HEK293 (cell line): ENCODE data around the gene SLC39A10.

Source experiments
- CTCF ChIP-seq: fragments of 450-650 bp; formaldehyde crosslinking; IDR thresholded peaks from 2 replicates; pipeline ENCODE4 v1.5.1; 2016; ENCODE audit warnings: missing biosample characterization, missing genetic modification characterization
- KLF1 ChIP-seq: fragments of 450-650 bp; formaldehyde crosslinking; IDR thresholded peaks from 2 replicates; pipeline ENCODE4 v1.5.1; 2016; ENCODE audit warnings: missing biosample characterization, missing genetic modification characterization
- ZBTB6 ChIP-seq: fragments of 450-650 bp; formaldehyde crosslinking; IDR thresholded peaks from 2 replicates; pipeline ENCODE4 v1.5.1; 2017; ENCODE audit warnings: missing biosample characterization, missing genetic modification characterization
- ZNF133 ChIP-seq: fragments of 450-650 bp; formaldehyde crosslinking; IDR thresholded peaks from 2 replicates; pipeline ENCODE4 v1.5.1; 2016; ENCODE audit warnings: missing biosample characterization, missing genetic modification characterization
- ZNF138 ChIP-seq: fragments of 450-650 bp; formaldehyde crosslinking; IDR thresholded peaks from 2 replicates; pipeline ENCODE4 v1.5.1; 2016; ENCODE audit warnings: missing biosample characterization, missing genetic modification characterization, borderline replicate concordance
- ZNF274 ChIP-seq, 2 experiments: fragments of 200-500 bp in 1 of 2; fragments of 450-650 bp in 1 of 2; sonication (Bioruptor generic) in 1 of 2; formaldehyde crosslinking in 1 of 2; IDR thresholded peaks; 2 replicates each; pipeline versions ENCODE4 v1.5.1 to v1.6.1; 2014 to 2016; ENCODE audit warnings: borderline replicate concordance in 1 of 2, inconsistent platforms in 1 of 2, low read length in 1 of 2, missing biosample characterization in 1 of 2, missing genetic modification characterization in 1 of 2
- ZNF280D ChIP-seq: fragments of 450-650 bp; formaldehyde crosslinking; IDR thresholded peaks from 2 replicates; pipeline ENCODE4 v1.5.1; 2016; ENCODE audit warnings: missing biosample characterization, missing genetic modification characterization
- ZNF324 ChIP-seq: fragments of 450-650 bp; formaldehyde crosslinking; IDR thresholded peaks from 2 replicates; pipeline ENCODE4 v1.5.1; 2016; ENCODE audit warnings: missing biosample characterization, missing genetic modification characterization
- ZNF398 ChIP-seq: fragments of 450-650 bp; formaldehyde crosslinking; IDR thresholded peaks from 2 replicates; pipeline ENCODE4 v1.5.1; 2017; ENCODE audit warnings: missing biosample characterization, missing genetic modification characterization
- ZNF404 ChIP-seq: fragments of 450-650 bp; formaldehyde crosslinking; IDR thresholded peaks from 2 replicates; pipeline ENCODE4 v1.5.1; 2017; ENCODE audit warnings: missing biosample characterization, missing genetic modification characterization
- ZNF776 ChIP-seq: fragments of 450-650 bp; formaldehyde crosslinking; IDR thresholded peaks from 2 replicates; pipeline ENCODE4 v1.5.0; 2017; ENCODE audit warnings: missing biosample characterization, missing genetic modification characterization, borderline replicate concordance
- ZNF791 ChIP-seq: fragments of 450-650 bp; formaldehyde crosslinking; IDR thresholded peaks from 2 replicates; pipeline ENCODE4 v1.5.1; 2016; ENCODE audit warnings: missing biosample characterization, missing genetic modification characterization
- TF ChIP-seq, protein P1 (sequence below): fragments of 450-650 bp; formaldehyde crosslinking; IDR thresholded peaks from 2 replicates; pipeline ENCODE4 v1.5.1; 2016; ENCODE audit warnings: missing biosample characterization, missing genetic modification characterization

GRCh38 chr2:195647302-195647701, 9.7 kb upstream of the SLC39A10 start:
- TF ChIP-seq ZNF274 (IDR thresholded peaks at IDR 0.05; ENCODE audit: low read length): no peak
- TF ChIP-seq ZNF274 (tag by site-specific recombination; IDR thresholded peaks at IDR 0.05; ENCODE audit: borderline replicate concordance): no peak
- TF ChIP-seq KLF1: no peak
- TF ChIP-seq ZNF280D (tag by site-specific recombination): no peak
- TF ChIP-seq CTCF (tag by site-specific recombination): no peak
- TF ChIP-seq ZNF138 (tag by site-specific recombination): no peak
- TF ChIP-seq ZNF404: no peak
- TF ChIP-seq, protein P1, sequence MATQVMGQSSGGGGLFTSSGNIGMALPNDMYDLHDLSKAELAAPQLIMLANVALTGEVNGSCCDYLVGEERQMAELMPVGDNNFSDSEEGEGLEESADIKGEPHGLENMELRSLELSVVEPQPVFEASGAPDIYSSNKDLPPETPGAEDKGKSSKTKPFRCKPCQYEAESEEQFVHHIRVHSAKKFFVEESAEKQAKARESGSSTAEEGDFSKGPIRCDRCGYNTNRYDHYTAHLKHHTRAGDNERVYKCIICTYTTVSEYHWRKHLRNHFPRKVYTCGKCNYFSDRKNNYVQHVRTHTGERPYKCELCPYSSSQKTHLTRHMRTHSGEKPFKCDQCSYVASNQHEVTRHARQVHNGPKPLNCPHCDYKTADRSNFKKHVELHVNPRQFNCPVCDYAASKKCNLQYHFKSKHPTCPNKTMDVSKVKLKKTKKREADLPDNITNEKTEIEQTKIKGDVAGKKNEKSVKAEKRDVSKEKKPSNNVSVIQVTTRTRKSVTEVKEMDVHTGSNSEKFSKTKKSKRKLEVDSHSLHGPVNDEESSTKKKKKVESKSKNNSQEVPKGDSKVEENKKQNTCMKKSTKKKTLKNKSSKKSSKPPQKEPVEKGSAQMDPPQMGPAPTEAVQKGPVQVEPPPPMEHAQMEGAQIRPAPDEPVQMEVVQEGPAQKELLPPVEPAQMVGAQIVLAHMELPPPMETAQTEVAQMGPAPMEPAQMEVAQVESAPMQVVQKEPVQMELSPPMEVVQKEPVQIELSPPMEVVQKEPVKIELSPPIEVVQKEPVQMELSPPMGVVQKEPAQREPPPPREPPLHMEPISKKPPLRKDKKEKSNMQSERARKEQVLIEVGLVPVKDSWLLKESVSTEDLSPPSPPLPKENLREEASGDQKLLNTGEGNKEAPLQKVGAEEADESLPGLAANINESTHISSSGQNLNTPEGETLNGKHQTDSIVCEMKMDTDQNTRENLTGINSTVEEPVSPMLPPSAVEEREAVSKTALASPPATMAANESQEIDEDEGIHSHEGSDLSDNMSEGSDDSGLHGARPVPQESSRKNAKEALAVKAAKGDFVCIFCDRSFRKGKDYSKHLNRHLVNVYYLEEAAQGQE (tag by site-specific recombination): no peak
- TF ChIP-seq ZNF776 (tag by site-specific recombination): no peak
- no peak for TF ChIP-seq ZNF398 (tag by site-specific recombination)
- TF ChIP-seq ZNF133 (tag by site-specific recombination): no peak
- no peak for TF ChIP-seq ZNF791 (tag by site-specific recombination)
- TF ChIP-seq ZBTB6 (tag by site-specific recombination): no peak
- TF ChIP-seq ZNF324 (tag by site-specific recombination): no peak
